HL-60 (cell line): ENCODE results near the gene ACTA2.

Source experiments
- DNase-seq, 2 experiments: peaks; one replicate each; pipeline ENCODE4 v3.0.0-alpha.2; 2010 to 2020; ENCODE audit warnings: low read depth in 1 of 2, low spot score in 1 of 2
- H3K27ac ChIP-seq: fragments of 250-450 bp; sonication (Bioruptor Pico); replicated peaks from 2 replicates; pipeline ENCODE4 v1.5.1; 2020; ENCODE audit warnings: mild to moderate bottlenecking, moderate library complexity
- H3K27me3 ChIP-seq: fragments of 250-450 bp; sonication (Bioruptor Pico); 2 replicates; pipeline ENCODE4 v1.5.1; 2021; ENCODE audit warnings: mild to moderate bottlenecking, moderate library complexity; ENCODE audit not compliant: insufficient read depth, poor library complexity, severe bottlenecking
- H3K4me3 ChIP-seq: replicated peaks from 2 replicates; pipeline ENCODE4 v1.5.1; 2011; ENCODE audit warnings: mild to moderate bottlenecking, control low read depth, low read length; ENCODE audit not compliant: insufficient read depth
- CTCF ChIP-seq: IDR thresholded peaks from one replicate; pipeline ENCODE4 v1.5.1; 2011; ENCODE audit warnings: low read length, control low read depth, inconsistent platforms; ENCODE audit not compliant: insufficient read depth
- GABPA ChIP-seq: IDR thresholded peaks from 2 replicates; pipeline ENCODE4 v1.6.1; 2012; ENCODE audit warnings: low read depth
- POLR2AphosphoS5 ChIP-seq: IDR thresholded peaks from 2 replicates; pipeline ENCODE4 v1.6.1; 2012; ENCODE audit warnings: low read depth
- REST ChIP-seq: IDR thresholded peaks from 2 replicates; pipeline ENCODE4 v1.6.1; 2012; ENCODE audit warnings: low read depth; ENCODE audit not compliant: insufficient replicate concordance
- SPI1 ChIP-seq: IDR thresholded peaks from 2 replicates; pipeline ENCODE4 v1.6.1; 2012; ENCODE audit warnings: low read depth, mild to moderate bottlenecking, borderline replicate concordance

ACTA2 gene

GRCh38 chr10:88898727-88899126 is 53.8 kb downstream of the ACTA2 start:
- Histone ChIP-seq H3K27ac (no peak overlapping the region), H3K4me3 (no peak overlapping the region), H3K27me3 (no peaks in the 10 kb centered on the region)
- DNase-seq = no peak
- TF ChIP-seq POLR2AphosphoS5 = no peak
- no peak for TF ChIP-seq SPI1
- no peak for TF ChIP-seq REST

GRCh38 chr10:88896994-88897853 is 55.3 kb downstream of the ACTA2 start:
- TF ChIP-seq CTCF (no peak), REST (no peak), GABPA (no peak), POLR2AphosphoS5 (no peak), SPI1 (no peak)
- H3K27ac ChIP-seq = no peak overlapping the region
- DNase-seq = no peak
- no peak overlapping the region for H3K4me3 ChIP-seq
- no peaks in the 10 kb centered on the region for H3K27me3 ChIP-seq

- DNase-seq = no peak
- TF ChIP-seq REST = no peak
- no peak for TF ChIP-seq CTCF
- no peak for TF ChIP-seq SPI1
- TF ChIP-seq POLR2AphosphoS5 = no peak
- TF ChIP-seq GABPA = no peak
- Histone ChIP-seq H3K4me3 (no peak overlapping the region), H3K27me3 (no peaks in the 10 kb centered on the region), H3K27ac (no peak overlapping the region)
Measured at GRCh38 chr10:88896372-88896993, 56.1 kb downstream of the ACTA2 start.
